HCT116 (cell line): ENCODE data around the gene DIP2B. TPM values are rescaled to one million over a fixed set of nuclear protein-coding genes. Genes with fewer than 3 reads are reported as not detected.

Experiments used
- ATAC-seq: fragments of 200-7000 bp; cut with Tn5 transposase; 2 replicates; pipeline ENCODE4 v1.9.1; 2020; ENCODE audit warnings: mild to moderate bottlenecking, moderate library complexity
- BruUV-seq: library from RNA; stranded (reverse); fragments of 400-500 nt; replicated peaks from 2 replicates; lab custom pipeline; 2021; lab: Mats Ljungman, UMichigan
- CTCF ChIA-PET: fragments of 300-600 bp; sonication (Branson Sonifier 250); formaldehyde crosslinking; loops from one replicate; lab custom pipeline; 2021; ENCODE audit warnings: antibody characterized with exemption; lab: Charles Lee
- POLR2A ChIA-PET: fragments of 300-600, 350-600 bp; sonication (Branson Sonifier 250); formaldehyde crosslinking; loops from one replicate; lab custom pipeline; 2021; ENCODE audit warnings: antibody characterized with exemption; lab: Charles Lee
- RAD21 ChIA-PET, 2 experiments: fragments of 300-600 bp; sonication (Branson Sonifier 250); formaldehyde crosslinking; loops; one replicate each; lab custom pipeline; 2023; ENCODE audit warnings: low total read pairs in 2 of 2; ENCODE audit not compliant: uncharacterized antibody in 2 of 2, unreplicated experiment in 2 of 2, low non-redundant PET in 1 of 2; lab: Charles Lee
- DNase-seq: peaks from one replicate; pipeline ENCODE4 v3.0.0-alpha.2; 2010; ENCODE audit warnings: low read depth, low spot score
- H2AFZ ChIP-seq: fragments of 200-600 bp; shearing (Covaris generic), sonication (generic); 2 replicates; pipeline ENCODE4 v1.6.1; 2017; ENCODE audit warnings: low read depth, mixed run types, mixed read lengths, antibody characterized with exemption, low read length; ENCODE audit not compliant: poor library complexity, severe bottlenecking
- H3K27ac ChIP-seq: 2 replicates; pipeline ENCODE4 v1.5.1; 2012; ENCODE audit warnings: low read depth, low read length
- H3K27me3 ChIP-seq: fragments of 200-600 bp; sonication (generic); 2 replicates; pipeline ENCODE4 v1.6.1; 2016; ENCODE audit warnings: mixed run types, low read length, mixed read lengths; ENCODE audit not compliant: insufficient read depth
- H3K36me3 ChIP-seq, 2 experiments: fragments of 200-500 bp in 1 of 2; fragments of 200-600 bp in 1 of 2; sonication (Bioruptor generic) in 1 of 2; sonication (generic) in 1 of 2; 2 replicates each; pipeline versions ENCODE4 v1.5.1 to v1.6.1; 2014 to 2016; ENCODE audit warnings: low read length in 2 of 2, inconsistent platforms in 1 of 2, mixed read lengths in 1 of 2, mixed run types in 1 of 2; ENCODE audit not compliant: insufficient read depth in 2 of 2, control insufficient read depth in 1 of 2
- H3K4me1 ChIP-seq, 2 experiments: fragments of 200-600 bp in 1 of 2; sonication (generic) in 1 of 2; 2 replicates each; pipeline versions ENCODE4 v1.5.1 to v1.6.1; 2012 to 2017; ENCODE audit warnings: low read length in 2 of 2, inconsistent platforms in 1 of 2, mild to moderate bottlenecking in 1 of 2, mixed read lengths in 1 of 2, mixed run types in 1 of 2, moderate library complexity in 1 of 2; ENCODE audit not compliant: insufficient read depth in 2 of 2, control insufficient read depth in 1 of 2
- H3K4me2 ChIP-seq: fragments of 200-600 bp; sonication (generic); 2 replicates; pipeline ENCODE4 v1.6.1; 2017; ENCODE audit warnings: mixed run types, low read length, mixed read lengths
- H3K4me3 ChIP-seq, 2 experiments: fragments of 200-600 bp in 1 of 2; sonication (generic) in 1 of 2; replicated peaks in 1 of 2; 2 replicates each; pipeline ENCODE4 v1.5.1; 2011 to 2016; ENCODE audit warnings: low read length in 2 of 2, control low read depth in 1 of 2, low read depth in 1 of 2, mild to moderate bottlenecking in 1 of 2, mixed read lengths in 1 of 2, mixed run types in 1 of 2
- H3K79me2 ChIP-seq: fragments of 200-600 bp; sonication (generic); 2 replicates; pipeline ENCODE4 v1.6.1; 2017; ENCODE audit warnings: mild to moderate bottlenecking, mixed run types, low read length, moderate library complexity, mixed read lengths; ENCODE audit not compliant: insufficient read depth
- H3K9ac ChIP-seq: fragments of 200-600 bp; sonication (generic); 2 replicates; pipeline ENCODE4 v1.6.1; 2016; ENCODE audit warnings: low read length, mixed read lengths
- H3K9me2 ChIP-seq: fragments of 200-600 bp; sonication (generic), shearing (Covaris generic); 2 replicates; pipeline ENCODE4 v1.6.1; 2017; ENCODE audit warnings: mixed run types, mild to moderate bottlenecking, moderate library complexity; ENCODE audit not compliant: insufficient read depth
- H3K9me3 ChIP-seq, 2 experiments: fragments of 200-500 bp in 1 of 2; fragments of 200-600 bp in 1 of 2; sonication (Bioruptor generic) in 1 of 2; sonication (generic) in 1 of 2; 2 replicates each; pipeline ENCODE4 v1.6.1; 2014 to 2017; ENCODE audit warnings: low read length in 2 of 2, mixed read lengths in 2 of 2, inconsistent platforms in 1 of 2, low read depth in 1 of 2, mild to moderate bottlenecking in 1 of 2, mixed run types in 1 of 2, moderate library complexity in 1 of 2; ENCODE audit not compliant: control insufficient read depth in 1 of 2, insufficient read depth in 1 of 2
- H4K20me1 ChIP-seq: fragments of 200-600 bp; sonication (generic), shearing (Covaris generic); 2 replicates; pipeline ENCODE4 v1.6.1; 2017; ENCODE audit warnings: mixed run types, mild to moderate bottlenecking, moderate library complexity; ENCODE audit not compliant: insufficient read depth
- ATF3 ChIP-seq: IDR thresholded peaks from 2 replicates; pipeline ENCODE4 v1.6.1; 2012
- CBX3 ChIP-seq: IDR thresholded peaks from 2 replicates; pipeline ENCODE4 v1.6.1; 2012; ENCODE audit warnings: low read depth
- CEBPB ChIP-seq: IDR thresholded peaks from 2 replicates; pipeline ENCODE4 v1.6.1; 2012; ENCODE audit warnings: low read depth
- EGR1 ChIP-seq: IDR thresholded peaks from 2 replicates; pipeline ENCODE4 v1.6.1; 2012; ENCODE audit warnings: low read depth
- ELF1 ChIP-seq: IDR thresholded peaks from 2 replicates; pipeline ENCODE4 v1.6.1; 2012; ENCODE audit warnings: low read depth, borderline replicate concordance
- EZH2 ChIP-seq: fragments of 200-600 bp; sonication (generic); IDR thresholded peaks from 2 replicates; pipeline ENCODE4 v1.6.1; 2017; ENCODE audit warnings: antibody characterized with exemption, mixed run types
- EZH2phosphoT487 ChIP-seq: fragments of 200-600 bp; IDR thresholded peaks from 2 replicates; pipeline ENCODE4 v1.6.1; 2018; ENCODE audit warnings: antibody characterized with exemption, borderline replicate concordance
- FOSL1 ChIP-seq: IDR thresholded peaks from 2 replicates; pipeline ENCODE4 v1.6.1; 2012; ENCODE audit warnings: low read depth
- JUND ChIP-seq: IDR thresholded peaks from 2 replicates; pipeline ENCODE4 v1.6.1; 2012
- POLR2A ChIP-seq: IDR thresholded peaks from 2 replicates; pipeline ENCODE4 v1.7.0; 2011; ENCODE audit warnings: borderline replicate concordance; ENCODE audit not compliant: insufficient read depth, insufficient read length; ENCODE audit errors: extremely low read depth
- POLR2AphosphoS5 ChIP-seq: IDR thresholded peaks from 2 replicates; pipeline ENCODE4 v1.6.1; 2011; ENCODE audit warnings: mild to moderate bottlenecking, low read depth, low read length, moderate library complexity
- RAD21 ChIP-seq: IDR thresholded peaks from 2 replicates; pipeline ENCODE4 v1.6.1; 2012; ENCODE audit warnings: low read depth, mild to moderate bottlenecking
- SP1 ChIP-seq: IDR thresholded peaks from 2 replicates; pipeline ENCODE4 v1.6.1; 2012; ENCODE audit warnings: low read depth
- TCF7L2 ChIP-seq: IDR thresholded peaks from 2 replicates; pipeline ENCODE4 v1.7.0; 2011; ENCODE audit warnings: borderline replicate concordance, inconsistent platforms; ENCODE audit not compliant: insufficient read depth, insufficient read length; ENCODE audit errors: extremely low read depth
- YY1 ChIP-seq: IDR thresholded peaks from 2 replicates; pipeline ENCODE4 v1.6.1; 2011; ENCODE audit warnings: low read length, low read depth, moderate library complexity, mild to moderate bottlenecking; ENCODE audit not compliant: insufficient replicate concordance; ENCODE audit errors: extremely low read depth
- ZBTB33 ChIP-seq: IDR thresholded peaks from 2 replicates; pipeline ENCODE4 v1.6.1; 2011; ENCODE audit warnings: mild to moderate bottlenecking, low read length, moderate library complexity; ENCODE audit not compliant: insufficient replicate concordance; ENCODE audit errors: extremely low read depth
- ZFX ChIP-seq: fragments of 450-650 bp; IDR thresholded peaks from 2 replicates; pipeline ENCODE4 v1.6.1; 2017
- intact Hi-C: fragments of 100-400 bp; cut with micrococcal nuclease; formaldehyde crosslinking; loops from 2 replicates; pipeline ENCODE4 v1.10.0; 2022
- total RNA-seq: library from RNA; stranded (reverse); gene quantifications from one replicate; pipeline ENCODE4 v1.2.1, GENCODE V29; 2021; ENCODE audit not compliant: unreplicated experiment
- TF ChIP-seq, protein P1 (sequence below): IDR thresholded peaks from 2 replicates; pipeline ENCODE4 v1.6.1; 2012; ENCODE audit warnings: low read depth
- TF ChIP-seq, protein P2 (sequence below), 3 experiments: fragments of 200-600 bp in 1 of 3; sonication (generic) in 1 of 3; IDR thresholded peaks in 2 of 3; conservative IDR thresholded peaks in 1 of 3; 2 replicates each; pipeline ENCODE4 v1.5.1; 2012 to 2017; ENCODE audit warnings: low read depth in 2 of 3, low read length in 2 of 3, antibody characterized with exemption in 1 of 3, borderline replicate concordance in 1 of 3, control low read depth in 1 of 3, mild to moderate bottlenecking in 1 of 3, mixed read lengths in 1 of 3, mixed run types in 1 of 3, moderate library complexity in 1 of 3; ENCODE audit not compliant: insufficient read depth in 1 of 3
- TF ChIP-seq, protein P3 (sequence below): IDR thresholded peaks from 2 replicates; pipeline ENCODE4 v1.6.1; 2012

The DIP2B gene
- total RNA-seq, 1 experiment from 2014 or later = 32.3 TPM

DNA sequence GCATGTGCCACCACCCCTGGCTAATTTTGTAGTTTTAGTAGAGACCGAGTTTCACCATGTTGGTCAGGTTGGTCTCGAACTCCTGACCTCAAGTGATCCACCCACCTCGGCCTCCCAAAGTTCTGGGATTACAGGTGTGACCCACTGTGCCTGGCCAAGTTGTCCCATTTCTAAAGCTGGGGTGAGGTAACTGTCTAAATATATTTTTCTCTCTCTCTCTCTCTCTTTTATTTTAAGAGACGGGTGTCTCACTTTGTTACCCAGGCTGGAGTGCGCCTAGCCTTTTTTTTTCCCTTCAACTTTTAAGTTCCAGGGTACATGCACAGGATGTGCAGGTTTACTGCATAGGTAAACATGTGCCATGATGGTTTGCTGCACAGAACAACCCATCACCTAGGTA, 267.7 kb downstream of the DIP2B start:
- H3K4me1 ChIP-seq = peaks cover 49 to 54% of the 10 kb centered on the region in 2 experiments
- no peak for DNase-seq
- CTCF ChIA-PET = no interaction called here
- no peak overlapping the region for H2AFZ ChIP-seq
- H3K27ac ChIP-seq = peak overlapping the region; percentile 89
- H3K9me2 ChIP-seq = no peaks in the 10 kb centered on the region
- no peak for ATAC-seq
- no peak overlapping the region for H3K4me3 ChIP-seq
- H3K4me2 ChIP-seq = peak overlapping the region; percentile 74
- peaks cover 82% of the 10 kb centered on the region for H3K79me2 ChIP-seq
- POLR2A ChIA-PET = no interaction called here
- no peaks in the 10 kb centered on the region for H4K20me1 ChIP-seq
- RAD21 ChIA-PET = no interaction called here
- no peaks in the 10 kb centered on the region for H3K27me3 ChIP-seq
- H3K9me3 ChIP-seq = no peaks in the 10 kb centered on the region
- intact Hi-C loops = no loop called here
- H3K9ac ChIP-seq = no peak overlapping the region
- TF ChIP-seq EZH2phosphoT487 = no peak
- TF ChIP-seq ZBTB33 = no peak
- TF ChIP-seq JUND = no peak
- TF ChIP-seq FOSL1 = no peak
- TF ChIP-seq CBX3 = no peak
- TF ChIP-seq POLR2A = no peak
- TF ChIP-seq ATF3 = no peak
- no peak for TF ChIP-seq ELF1
- TF ChIP-seq, protein P1, sequence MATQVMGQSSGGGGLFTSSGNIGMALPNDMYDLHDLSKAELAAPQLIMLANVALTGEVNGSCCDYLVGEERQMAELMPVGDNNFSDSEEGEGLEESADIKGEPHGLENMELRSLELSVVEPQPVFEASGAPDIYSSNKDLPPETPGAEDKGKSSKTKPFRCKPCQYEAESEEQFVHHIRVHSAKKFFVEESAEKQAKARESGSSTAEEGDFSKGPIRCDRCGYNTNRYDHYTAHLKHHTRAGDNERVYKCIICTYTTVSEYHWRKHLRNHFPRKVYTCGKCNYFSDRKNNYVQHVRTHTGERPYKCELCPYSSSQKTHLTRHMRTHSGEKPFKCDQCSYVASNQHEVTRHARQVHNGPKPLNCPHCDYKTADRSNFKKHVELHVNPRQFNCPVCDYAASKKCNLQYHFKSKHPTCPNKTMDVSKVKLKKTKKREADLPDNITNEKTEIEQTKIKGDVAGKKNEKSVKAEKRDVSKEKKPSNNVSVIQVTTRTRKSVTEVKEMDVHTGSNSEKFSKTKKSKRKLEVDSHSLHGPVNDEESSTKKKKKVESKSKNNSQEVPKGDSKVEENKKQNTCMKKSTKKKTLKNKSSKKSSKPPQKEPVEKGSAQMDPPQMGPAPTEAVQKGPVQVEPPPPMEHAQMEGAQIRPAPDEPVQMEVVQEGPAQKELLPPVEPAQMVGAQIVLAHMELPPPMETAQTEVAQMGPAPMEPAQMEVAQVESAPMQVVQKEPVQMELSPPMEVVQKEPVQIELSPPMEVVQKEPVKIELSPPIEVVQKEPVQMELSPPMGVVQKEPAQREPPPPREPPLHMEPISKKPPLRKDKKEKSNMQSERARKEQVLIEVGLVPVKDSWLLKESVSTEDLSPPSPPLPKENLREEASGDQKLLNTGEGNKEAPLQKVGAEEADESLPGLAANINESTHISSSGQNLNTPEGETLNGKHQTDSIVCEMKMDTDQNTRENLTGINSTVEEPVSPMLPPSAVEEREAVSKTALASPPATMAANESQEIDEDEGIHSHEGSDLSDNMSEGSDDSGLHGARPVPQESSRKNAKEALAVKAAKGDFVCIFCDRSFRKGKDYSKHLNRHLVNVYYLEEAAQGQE = no peak
- TF ChIP-seq, protein P2, sequence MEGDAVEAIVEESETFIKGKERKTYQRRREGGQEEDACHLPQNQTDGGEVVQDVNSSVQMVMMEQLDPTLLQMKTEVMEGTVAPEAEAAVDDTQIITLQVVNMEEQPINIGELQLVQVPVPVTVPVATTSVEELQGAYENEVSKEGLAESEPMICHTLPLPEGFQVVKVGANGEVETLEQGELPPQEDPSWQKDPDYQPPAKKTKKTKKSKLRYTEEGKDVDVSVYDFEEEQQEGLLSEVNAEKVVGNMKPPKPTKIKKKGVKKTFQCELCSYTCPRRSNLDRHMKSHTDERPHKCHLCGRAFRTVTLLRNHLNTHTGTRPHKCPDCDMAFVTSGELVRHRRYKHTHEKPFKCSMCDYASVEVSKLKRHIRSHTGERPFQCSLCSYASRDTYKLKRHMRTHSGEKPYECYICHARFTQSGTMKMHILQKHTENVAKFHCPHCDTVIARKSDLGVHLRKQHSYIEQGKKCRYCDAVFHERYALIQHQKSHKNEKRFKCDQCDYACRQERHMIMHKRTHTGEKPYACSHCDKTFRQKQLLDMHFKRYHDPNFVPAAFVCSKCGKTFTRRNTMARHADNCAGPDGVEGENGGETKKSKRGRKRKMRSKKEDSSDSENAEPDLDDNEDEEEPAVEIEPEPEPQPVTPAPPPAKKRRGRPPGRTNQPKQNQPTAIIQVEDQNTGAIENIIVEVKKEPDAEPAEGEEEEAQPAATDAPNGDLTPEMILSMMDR (IDR thresholded peaks at IDR 0.05 in 2 of 3, conservative IDR thresholded peaks at IDR 0.05 in 1 of 3; ENCODE audit: borderline replicate concordance in 1 of 3, insufficient read depth in 1 of 3, low read depth in 2 of 3, low read length in 2 of 3) = no peak
- no peak for TF ChIP-seq RAD21
- no peak for TF ChIP-seq TCF7L2
- TF ChIP-seq EZH2 = no peak
- TF ChIP-seq POLR2AphosphoS5 = no peak
- TF ChIP-seq EGR1 = no peak
- TF ChIP-seq, protein P3, sequence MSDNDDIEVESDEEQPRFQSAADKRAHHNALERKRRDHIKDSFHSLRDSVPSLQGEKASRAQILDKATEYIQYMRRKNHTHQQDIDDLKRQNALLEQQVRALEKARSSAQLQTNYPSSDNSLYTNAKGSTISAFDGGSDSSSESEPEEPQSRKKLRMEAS = no peak
- TF ChIP-seq ZFX = no peak
- TF ChIP-seq CEBPB = no peak
- TF ChIP-seq SP1 = no peak
- no peak for TF ChIP-seq YY1
- H3K36me3 ChIP-seq = no peaks in the 10 kb centered on the region
- BruUV-seq = no TSS peak
